IMR-90 (cell line): ENCODE results near the gene P2RX3. TPM values are rescaled to one million over a fixed set of nuclear protein-coding genes. Genes with fewer than 3 reads are reported as not detected.

Experiments used
- USF2 ChIP-seq: fragments of 150-350 bp; IDR thresholded peaks from 2 replicates; pipeline ENCODE4 v1.6.1; 2017; ENCODE audit warnings: mild to moderate bottlenecking, antibody characterized with exemption, low read length, low read depth
- polyA plus RNA-seq, 3 experiments: library from polyadenylated mRNA; depleted of rRNA; stranded (reverse); fragments of >200 nt; gene quantifications; 2 replicates each; pipeline ENCODE4 v1.2.3, GENCODE V29; 2012; ENCODE audit warnings: low replicate concordance in 1 of 3
- total RNA-seq: library from RNA; depleted of rRNA; stranded (reverse); fragments of >200 nt; gene quantifications from 2 replicates; pipeline ENCODE4 v1.2.3, GENCODE V29; 2012

P2RX3 gene
- total and polyA plus RNA-seq, 2 of the 4 experiments (the other 2 are of a cell fraction), result not detected

- no peak for TF ChIP-seq USF2
Measured at GRCh38 chr11:57321388-57322255, 16.5 kb upstream of the P2RX3 start (continued).
